RCC 7860 (cell line): ENCODE data around the gene SCD5.

Experiments
- DNase-seq: peaks from one replicate; pipeline ENCODE4 v3.0.0-alpha.2; 2015; ENCODE audit warnings: low spot score
- FAIRE-seq: peaks from 2 replicates; lab custom pipeline; 2012; peaks lifted over from hg19 to GRCh38; lab: Jason Lieb, UNC

Gene SCD5

GRCh38 chr4:82797405-82798111 lies 1.0 kb downstream of the SCD5 start:
- no peak for DNase-seq
- no peak for FAIRE-seq

- no peak for DNase-seq
- no peak for FAIRE-seq
These were observed 1.6 kb downstream of the SCD5 start for GRCh38 chr4:82797040-82797404.

DNA sequence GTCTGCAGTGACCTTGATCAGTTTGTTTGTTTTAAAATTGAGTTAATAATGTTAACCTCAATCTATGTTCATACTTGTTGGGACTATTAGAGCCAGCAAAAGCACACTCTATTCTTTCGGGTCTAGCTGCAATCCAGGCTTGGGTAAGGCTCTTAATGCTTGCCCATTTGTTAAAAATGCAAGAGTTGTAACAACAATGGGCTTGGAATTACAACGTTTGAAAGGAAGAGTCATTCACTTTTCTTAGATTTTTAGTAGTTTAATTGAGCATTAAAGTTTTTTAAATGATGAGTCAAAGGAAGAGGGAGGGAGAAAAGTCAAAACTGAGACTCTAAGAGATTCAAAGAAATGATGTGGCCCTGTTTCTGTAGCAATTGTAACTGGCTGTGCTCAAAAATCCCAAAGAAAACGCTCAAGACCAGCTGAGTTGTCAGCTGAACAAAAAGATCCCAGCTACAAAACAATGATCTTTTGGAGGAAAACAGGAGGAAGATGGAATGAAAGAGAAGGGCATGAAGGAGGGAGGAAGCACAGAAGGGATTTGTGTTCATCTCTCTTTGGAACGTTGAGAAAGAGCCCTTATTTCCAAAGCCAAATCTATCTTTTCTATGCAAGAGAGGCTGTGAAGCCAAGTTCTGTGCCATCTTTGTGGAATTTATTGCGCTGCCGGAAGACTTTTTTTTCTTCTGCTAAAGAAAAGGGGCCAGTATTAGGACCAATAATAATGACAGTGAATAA lies 5.5 kb downstream of the SCD5 start:
- no peak for DNase-seq
- FAIRE-seq, result no peak

GRCh38 chr4:82791179-82791578 lies 7.4 kb downstream of the SCD5 start:
- FAIRE-seq (no peak), DNase-seq (no peak)

DNA sequence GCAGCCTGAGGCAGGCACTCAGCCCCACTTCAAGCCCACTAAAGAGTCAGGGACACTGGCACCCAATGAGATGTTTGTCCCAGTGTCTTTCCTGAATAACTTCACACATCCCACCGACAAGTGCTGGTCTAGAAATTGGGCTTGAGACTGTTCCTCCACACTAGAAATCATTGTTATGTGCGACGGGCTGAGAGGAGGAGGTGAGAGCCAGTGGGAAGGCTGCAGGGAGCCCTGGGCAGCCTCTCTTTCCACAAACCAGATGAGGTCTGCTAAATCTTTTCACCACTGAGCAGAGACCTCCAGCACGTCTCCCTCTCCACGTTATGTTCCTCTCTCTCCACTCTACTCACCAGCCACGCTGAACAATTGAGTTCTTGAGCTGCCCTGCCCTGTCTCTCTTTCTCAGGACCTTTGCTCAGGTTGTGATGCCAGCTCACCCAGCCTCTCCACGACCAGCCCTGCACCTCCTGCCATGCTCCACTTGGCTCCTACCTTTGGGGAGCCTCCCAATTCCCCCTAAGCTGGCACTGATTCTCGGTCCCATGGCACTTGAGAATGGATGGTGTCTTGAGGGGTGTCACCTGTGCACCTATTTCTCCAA lies 8.4 kb downstream of the SCD5 start:
- DNase-seq, result no peak
- no peak for FAIRE-seq

DNA sequence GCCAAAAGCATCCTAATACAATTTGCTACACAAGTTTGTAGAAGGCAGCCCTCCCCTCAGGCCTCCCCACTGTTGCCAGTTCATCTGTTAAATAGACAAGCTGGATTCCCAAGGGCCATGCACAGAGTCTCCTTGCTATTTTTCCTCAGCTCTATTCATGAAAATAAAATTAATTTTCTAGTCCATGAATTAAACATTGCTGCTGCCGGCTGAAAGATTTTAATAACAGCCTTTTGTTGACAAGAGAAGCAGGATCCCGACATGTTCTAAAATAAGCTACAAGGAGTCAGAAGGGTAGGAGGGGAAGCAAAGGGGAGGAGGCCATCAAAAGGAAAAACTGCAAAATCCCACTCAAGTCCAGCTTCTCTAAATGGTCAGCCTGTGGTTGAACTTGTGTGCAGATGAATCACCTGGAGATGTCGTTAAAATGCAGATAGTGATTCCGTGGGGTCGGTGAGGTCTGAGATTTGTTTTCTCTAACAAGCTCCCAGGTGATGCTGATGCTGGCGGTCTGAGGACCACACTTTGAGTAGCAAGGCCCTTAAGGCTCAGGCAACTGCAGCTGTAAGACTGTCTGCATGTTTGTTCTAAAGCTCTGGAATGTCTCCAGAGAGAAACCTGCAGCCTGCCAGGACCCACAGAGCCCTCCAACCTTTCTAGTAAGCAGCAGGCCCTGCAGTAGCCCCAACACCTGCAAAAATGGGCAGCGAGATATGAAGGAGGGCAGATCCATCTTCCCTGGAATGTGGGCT lies 9.4 kb downstream of the SCD5 start:
- no peak for DNase-seq
- no peak for FAIRE-seq

DNA sequence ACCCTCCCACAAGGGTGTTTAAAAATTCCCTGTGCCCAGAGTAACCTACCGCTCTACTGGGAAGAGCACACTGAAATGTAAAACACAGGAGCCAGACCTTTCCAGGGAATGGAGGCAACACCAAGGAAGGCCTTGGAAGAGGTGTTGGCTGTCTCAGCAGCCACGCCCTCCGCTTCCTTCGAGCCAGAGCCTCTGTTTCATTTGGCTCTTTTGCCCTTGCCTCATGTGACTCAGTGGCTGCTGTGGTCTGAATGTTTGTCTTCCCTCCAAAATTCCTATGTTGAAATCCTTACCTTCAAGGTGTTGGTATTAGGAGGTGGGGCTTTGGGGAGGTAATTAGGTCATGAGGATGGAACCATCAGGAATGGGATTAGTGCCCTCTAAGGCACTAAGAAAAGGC lies 11.3 kb downstream of the SCD5 start:
- FAIRE-seq (no peak), DNase-seq (no peak)

DNA sequence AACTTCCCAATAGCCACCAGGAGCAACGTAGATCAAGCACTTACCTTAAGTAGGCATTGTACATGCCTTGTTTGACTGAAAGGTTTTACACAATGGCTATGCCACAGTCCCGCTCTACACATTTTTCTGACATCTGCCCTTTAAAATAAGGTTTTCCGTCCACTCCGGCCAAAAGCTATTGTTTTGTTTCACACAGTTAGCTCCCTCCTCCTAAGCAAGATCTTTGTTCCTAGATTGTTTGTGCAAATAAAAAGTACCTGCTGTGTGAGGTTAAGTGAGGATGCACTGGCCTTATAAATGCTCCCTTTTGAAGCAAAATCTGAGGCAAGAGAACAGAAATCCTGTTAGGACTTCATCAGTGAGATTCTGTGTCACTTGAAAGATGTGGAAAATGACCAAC lies 11.8 kb downstream of the SCD5 start:
- FAIRE-seq (no peak), DNase-seq (no peak)

DNA sequence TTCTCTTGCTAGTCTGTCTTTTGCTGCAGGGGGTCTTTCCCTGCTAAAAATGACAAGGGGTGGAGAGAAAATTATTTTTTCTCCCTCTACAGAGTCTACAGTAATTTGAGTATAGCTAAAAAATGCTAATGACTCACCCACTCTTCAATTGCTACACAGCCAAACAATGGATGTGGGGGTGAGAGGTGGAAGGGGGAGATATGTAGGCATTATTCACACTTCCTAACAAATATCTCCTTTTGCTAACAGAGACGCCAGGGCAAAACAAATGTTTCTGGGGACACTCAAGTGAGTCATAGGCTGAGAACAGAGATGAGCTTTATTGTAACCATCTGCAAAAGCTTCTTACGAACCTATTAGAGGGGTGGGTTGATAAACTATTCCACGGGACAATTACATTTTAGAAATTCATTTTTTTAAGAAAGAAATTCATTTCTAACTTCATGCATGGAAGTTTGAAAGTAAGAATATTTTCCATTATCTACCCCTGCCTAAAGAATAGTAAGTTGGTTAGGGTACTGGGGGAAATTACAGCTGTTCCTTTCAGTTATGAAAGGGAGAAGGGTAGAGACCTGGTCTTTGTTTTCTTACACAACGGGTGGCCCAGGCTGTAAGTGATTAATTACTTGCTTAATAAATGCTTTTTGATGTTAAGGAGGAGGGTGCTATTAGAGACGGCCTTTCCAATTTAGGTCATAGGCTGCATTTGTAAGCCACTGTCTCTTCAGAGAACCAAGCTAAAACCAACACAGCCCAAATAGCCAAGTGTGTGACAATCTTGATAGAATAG lies 12.8 kb downstream of the SCD5 start:
- no peak for DNase-seq
- no peak for FAIRE-seq

GRCh38 chr4:82784681-82785610 lies 13.7 kb downstream of the SCD5 start:
- FAIRE-seq (no peak), DNase-seq (no peak)

DNA sequence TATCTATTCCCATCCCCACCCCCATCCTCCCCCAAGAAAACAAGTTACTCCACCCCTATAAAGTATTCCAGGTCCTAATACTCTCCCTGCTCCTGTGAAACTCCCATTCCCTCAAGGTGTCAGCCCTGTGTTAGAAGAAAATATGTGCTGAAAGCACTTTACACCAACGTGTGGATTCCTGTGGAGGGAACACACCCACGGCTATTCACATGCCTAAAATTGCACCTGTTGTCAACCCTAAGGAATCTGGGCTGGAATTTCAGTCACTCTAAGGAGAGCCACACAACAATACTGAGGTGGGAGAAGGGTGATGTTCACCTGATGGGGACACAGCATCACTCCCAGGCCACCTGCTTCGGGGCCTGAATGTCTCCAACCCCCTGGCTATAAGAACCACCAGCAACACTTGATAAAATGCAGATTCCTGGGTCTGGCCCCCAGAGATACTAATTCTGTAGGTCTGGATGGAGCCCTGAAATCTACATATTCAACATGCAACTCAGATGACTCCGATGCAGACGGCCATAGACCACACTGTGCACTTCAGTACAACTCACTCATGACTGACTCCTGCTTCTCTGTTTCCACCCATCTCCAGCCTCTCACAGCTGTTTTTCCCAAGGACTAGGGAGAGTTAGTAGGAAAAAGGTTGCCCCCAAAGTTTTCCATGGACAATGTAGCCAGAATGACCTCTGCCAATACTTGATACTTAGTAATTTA lies 15.8 kb downstream of the SCD5 start:
- FAIRE-seq (no peak), DNase-seq (no peak)

GRCh38 chr4:82780752-82781231 lies 17.8 kb downstream of the SCD5 start:
- DNase-seq, result no peak
- FAIRE-seq, result no peak

DNA sequence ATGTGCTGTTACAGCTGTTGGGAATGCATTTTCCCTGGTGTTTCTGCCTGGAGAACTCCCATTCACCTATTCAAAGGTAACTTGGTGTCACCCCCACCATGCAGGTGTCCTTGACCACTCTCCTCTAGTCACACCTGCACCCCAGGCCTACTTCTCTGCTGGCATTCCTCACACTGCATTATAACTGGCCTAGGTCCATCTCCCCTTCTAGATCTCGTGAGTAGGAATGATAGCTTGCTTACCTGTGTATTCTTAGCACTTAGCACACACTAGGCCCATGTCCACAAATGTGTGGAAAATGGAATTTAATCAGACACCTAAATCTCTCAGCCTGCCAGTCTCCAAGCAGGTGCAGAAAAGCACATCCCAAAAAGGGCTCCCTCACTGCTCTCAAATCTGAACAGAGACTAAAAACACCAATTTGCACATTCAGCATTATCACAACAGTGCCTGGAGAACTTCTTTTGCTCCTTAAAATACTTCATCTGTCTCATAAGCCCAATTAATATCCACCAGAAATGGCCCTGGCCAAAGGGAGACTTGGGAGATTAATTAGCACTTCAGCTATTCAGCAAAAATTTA lies 18.3 kb downstream of the SCD5 start:
- FAIRE-seq (no peak), DNase-seq (no peak)

DNA sequence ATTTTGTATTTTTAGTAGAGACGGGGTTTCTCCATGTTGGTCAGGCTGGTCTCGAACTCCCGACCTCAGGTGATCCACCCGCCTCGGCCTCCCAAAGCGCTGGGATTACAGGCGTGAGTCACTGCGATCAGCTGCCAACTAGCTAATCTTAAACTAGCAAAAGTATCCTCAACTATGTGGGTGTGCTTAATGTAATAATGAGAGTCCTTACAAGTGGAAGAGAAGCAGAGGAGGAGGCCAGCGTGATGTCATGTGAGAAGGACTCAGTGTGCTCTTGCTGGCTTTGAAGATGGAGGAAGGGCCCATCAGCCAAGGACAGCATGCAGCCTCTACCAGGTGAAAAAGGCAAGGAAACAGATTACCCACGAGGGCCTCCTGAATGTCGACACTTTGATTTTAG lies 19.6 kb downstream of the SCD5 start:
- FAIRE-seq (no peak), DNase-seq (peak; percentile 14)

DNA sequence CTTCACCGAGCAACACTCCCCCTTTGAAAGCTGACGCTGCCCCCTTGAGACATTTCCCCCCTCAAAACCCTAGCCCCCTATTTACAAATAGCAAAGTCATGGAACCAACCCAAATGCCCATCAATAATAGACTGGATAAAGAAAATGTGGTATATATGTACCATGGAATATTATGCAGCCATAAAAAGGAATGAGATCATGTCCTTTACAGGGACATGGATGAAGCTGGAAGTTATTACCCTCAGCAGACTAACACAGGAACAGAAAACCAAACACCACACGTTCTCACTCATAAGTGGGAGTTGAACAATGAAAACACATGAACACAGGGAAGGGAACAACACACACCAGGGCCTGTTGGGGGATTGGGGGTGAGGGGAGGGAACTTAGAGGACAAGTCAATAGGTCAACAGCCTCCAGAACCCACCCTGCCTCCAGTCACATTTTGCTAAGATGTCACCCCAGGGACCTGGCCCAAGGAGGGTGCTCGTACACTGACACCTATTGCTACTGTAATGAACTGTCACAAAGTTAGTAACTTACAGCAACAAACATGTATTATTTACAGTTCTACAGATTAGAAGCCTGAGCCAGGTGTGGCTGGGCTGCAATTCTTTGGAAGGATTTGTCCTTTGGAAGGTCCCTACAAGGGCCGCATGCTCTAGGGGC lies 20.6 kb downstream of the SCD5 start:
- FAIRE-seq, result no peak

DNA sequence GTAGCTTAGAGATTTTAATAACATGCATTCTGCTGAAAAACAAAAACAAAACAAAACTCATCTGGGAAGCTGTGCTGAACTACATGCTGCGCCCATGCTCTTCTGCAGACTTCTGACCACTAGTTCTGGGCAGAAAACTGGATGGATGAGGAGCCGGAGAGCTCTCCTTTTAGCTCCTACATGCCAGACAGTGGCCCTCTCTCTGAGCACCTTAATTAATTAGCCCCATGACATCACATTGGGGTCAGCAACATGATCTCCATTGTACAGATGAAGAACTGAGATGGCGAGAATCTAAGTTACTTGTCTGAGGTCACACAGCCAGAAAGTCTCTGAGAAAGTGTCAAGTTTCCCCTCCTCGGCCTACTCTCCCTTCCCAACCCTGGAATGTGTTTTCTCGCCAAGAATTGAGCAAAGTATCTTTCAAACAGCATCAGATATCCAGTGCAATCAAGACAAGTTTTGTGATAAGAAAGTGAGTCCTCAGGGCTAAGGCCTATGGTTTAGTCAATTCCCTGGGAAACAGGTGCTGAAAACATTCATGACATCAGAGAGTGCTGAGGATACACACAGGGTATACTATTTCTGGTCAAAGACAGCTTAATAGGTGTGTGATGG lies 21.6 kb downstream of the SCD5 start:
- FAIRE-seq (no peak), DNase-seq (no peak)

More for the DNA sequence above, 20.6 kb downstream of the SCD5 start:
- DNase-seq, result no peak

GRCh38 chr4:82775243-82775642 lies 23.4 kb downstream of the SCD5 start:
- FAIRE-seq, result no peak

More at GRCh38 chr4:82775243-82775642, 23.4 kb downstream of the SCD5 start:
- DNase-seq, result no peak
